Colonic mucosa (tissue), 4 donors: ENCODE measurements around the gene IFITM10. TPM values are rescaled to one million over a fixed set of nuclear protein-coding genes. Genes with fewer than 3 reads are reported as not detected.
"Not testable (repeated sequence)": the region's sequence is repeated elsewhere in the genome, so short reads cannot be mapped to it uniquely, and the experiment has no call there.

ENCODE experiments used
- DNase-seq: peaks from one replicate; pipeline ENCODE4 v3.0.0-alpha.2; 2020
- H3K27ac ChIP-seq: fragments of 200-600 bp; one replicate; pipeline ENCODE4 v1.8.0; 2021
- H3K27me3 ChIP-seq: fragments of 200-600 bp; one replicate; pipeline ENCODE4 v1.8.0; 2021
- H3K36me3 ChIP-seq: fragments of 200-600 bp; one replicate; pipeline ENCODE4 v1.8.0; 2021
- H3K4me1 ChIP-seq: fragments of 200-600 bp; one replicate; pipeline ENCODE4 v1.8.0; 2021; ENCODE audit warnings: mild to moderate bottlenecking
- H3K4me3 ChIP-seq: fragments of 200-600 bp; one replicate; pipeline ENCODE4 v1.8.0; 2021
- H3K9ac ChIP-seq, 2 donors: one replicate each; pipeline ENCODE4 v1.7.0; 2013; ENCODE audit warnings: control low read depth in 2 of 2, low read depth in 2 of 2, low read length in 2 of 2
- H3K9me3 ChIP-seq: fragments of 200-600 bp; one replicate; pipeline ENCODE4 v1.8.0; 2021
- intact Hi-C: fragments of 100-400 bp; cut with DNase I; formaldehyde crosslinking; loops from one replicate; pipeline ENCODE4 v1.14.1; 2022
- total RNA-seq, 2 donors: library from RNA; stranded (reverse); fragmentation: NEBNext Ultra II Directional in 1 of 2; extraction: Animal tissue kit (Norgen Biotek cat#: 25700) in 1 of 2; gene quantifications; one replicate each; pipeline ENCODE4 v1.2.1, GENCODE V29; 2021
- donor health status: healthy.
- donor health status: DM: no; HTN: no; CAD: no.
- donor health status: DM: no; HTN: no; CAD: no.

The IFITM10 gene
- total RNA-seq, 2 donors from 2014 or later = 0.42 to 1.1 TPM

- H3K9ac ChIP-seq, intact Hi-C loops, H3K27ac ChIP-seq, DNase-seq, H3K27me3 ChIP-seq, H3K4me3 ChIP-seq, H3K9me3 ChIP-seq, H3K36me3 ChIP-seq, H3K4me1 ChIP-seq: not testable (repeated sequence)
Measured at GRCh38 chr11:1683904-1684572, 66.4 kb downstream of the IFITM10 start.

GRCh38 chr11:1683216-1683615 is 67.2 kb downstream of the IFITM10 start:
- H3K9me3 ChIP-seq, H3K9ac ChIP-seq, DNase-seq, H3K27ac ChIP-seq, H3K36me3 ChIP-seq, H3K4me3 ChIP-seq, H3K4me1 ChIP-seq, intact Hi-C loops, H3K27me3 ChIP-seq: not testable (repeated sequence)

Other genes with a start within 250 kb of the IFITM10 start
- 10 to 100 TPM; 21.8 to 33.9 TPM for gene DUSP8, start 178.3 kb downstream of the IFITM10 start, total RNA-seq
- not detected for gene KRTAP5-1, start 165.3 kb downstream of the IFITM10 start, total RNA-seq
- not detected for gene KRTAP5-2, start 152.3 kb downstream of the IFITM10 start, total RNA-seq
- not detected for gene KRTAP5-3, start 142.1 kb downstream of the IFITM10 start, total RNA-seq
- not detected for gene KRTAP5-4, start 128.5 kb downstream of the IFITM10 start, total RNA-seq
- gene KRTAP5-5, start 120.8 kb downstream of the IFITM10 start, total RNA-seq = not detected
- not detected for gene KRTAP5-6, start 53.4 kb downstream of the IFITM10 start, total RNA-seq
- gene CTSD, start 13.3 kb upstream of the IFITM10 start, total RNA-seq = 100 to 1,000 TPM; 633 to 887 TPM
- 1 to 10 TPM; 1.7 to 3.5 TPM for gene SYT8, start 84.4 kb upstream of the IFITM10 start, total RNA-seq
- gene TNNI2, start 88.4 kb upstream of the IFITM10 start, total RNA-seq = under 1 TPM in 1 of 2 donors, not detected in 1; 0.94 TPM
- gene LSP1, start 102.5 kb upstream of the IFITM10 start, total RNA-seq = 10 to 100 TPM; 18.9 to 23.0 TPM
- gene PRR33, start 141.3 kb upstream of the IFITM10 start, total RNA-seq = not detected
- under 1 TPM in 1 of 2 donors, not detected in 1; 0.72 TPM for gene TNNT3, start 169.1 kb upstream of the IFITM10 start, total RNA-seq
- gene MRPL23, start 196.7 kb upstream of the IFITM10 start, total RNA-seq = 100 to 1,000 TPM in 1 of 2 donors, 10 to 100 TPM in 1; 89.4 to 140 TPM
- 10 to 100 TPM in 1 of 2 donors, 1 to 10 TPM in 1; 4.7 to 32.9 TPM for gene H19, start 247.2 kb upstream of the IFITM10 start, total RNA-seq